ENCODE measurements around the gene ZFYVE9. TPM values are rescaled to one million over a fixed set of nuclear protein-coding genes. Genes with fewer than 3 reads are reported as not detected.
"Not testable (repeated sequence)": the region's sequence is repeated elsewhere in the genome, so short reads cannot be mapped to it uniquely, and the experiment has no call there.

The ZFYVE9 gene, protein sequence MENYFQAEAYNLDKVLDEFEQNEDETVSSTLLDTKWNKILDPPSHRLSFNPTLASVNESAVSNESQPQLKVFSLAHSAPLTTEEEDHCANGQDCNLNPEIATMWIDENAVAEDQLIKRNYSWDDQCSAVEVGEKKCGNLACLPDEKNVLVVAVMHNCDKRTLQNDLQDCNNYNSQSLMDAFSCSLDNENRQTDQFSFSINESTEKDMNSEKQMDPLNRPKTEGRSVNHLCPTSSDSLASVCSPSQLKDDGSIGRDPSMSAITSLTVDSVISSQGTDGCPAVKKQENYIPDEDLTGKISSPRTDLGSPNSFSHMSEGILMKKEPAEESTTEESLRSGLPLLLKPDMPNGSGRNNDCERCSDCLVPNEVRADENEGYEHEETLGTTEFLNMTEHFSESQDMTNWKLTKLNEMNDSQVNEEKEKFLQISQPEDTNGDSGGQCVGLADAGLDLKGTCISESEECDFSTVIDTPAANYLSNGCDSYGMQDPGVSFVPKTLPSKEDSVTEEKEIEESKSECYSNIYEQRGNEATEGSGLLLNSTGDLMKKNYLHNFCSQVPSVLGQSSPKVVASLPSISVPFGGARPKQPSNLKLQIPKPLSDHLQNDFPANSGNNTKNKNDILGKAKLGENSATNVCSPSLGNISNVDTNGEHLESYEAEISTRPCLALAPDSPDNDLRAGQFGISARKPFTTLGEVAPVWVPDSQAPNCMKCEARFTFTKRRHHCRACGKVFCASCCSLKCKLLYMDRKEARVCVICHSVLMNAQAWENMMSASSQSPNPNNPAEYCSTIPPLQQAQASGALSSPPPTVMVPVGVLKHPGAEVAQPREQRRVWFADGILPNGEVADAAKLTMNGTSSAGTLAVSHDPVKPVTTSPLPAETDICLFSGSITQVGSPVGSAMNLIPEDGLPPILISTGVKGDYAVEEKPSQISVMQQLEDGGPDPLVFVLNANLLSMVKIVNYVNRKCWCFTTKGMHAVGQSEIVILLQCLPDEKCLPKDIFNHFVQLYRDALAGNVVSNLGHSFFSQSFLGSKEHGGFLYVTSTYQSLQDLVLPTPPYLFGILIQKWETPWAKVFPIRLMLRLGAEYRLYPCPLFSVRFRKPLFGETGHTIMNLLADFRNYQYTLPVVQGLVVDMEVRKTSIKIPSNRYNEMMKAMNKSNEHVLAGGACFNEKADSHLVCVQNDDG (N-terminal part only)
- 10 to 100 TPM; 15.5 to 16.1 TPM for total RNA-seq
- long read RNA-seq, full-length matches to known transcripts, result 1 of 6 reads
- long read RNA-seq, partial matches to known transcripts, result 5 of 6 reads
- long read RNA-seq, other reads (novel, unspliced or antisense), result 0 of 6 reads

DNA sequence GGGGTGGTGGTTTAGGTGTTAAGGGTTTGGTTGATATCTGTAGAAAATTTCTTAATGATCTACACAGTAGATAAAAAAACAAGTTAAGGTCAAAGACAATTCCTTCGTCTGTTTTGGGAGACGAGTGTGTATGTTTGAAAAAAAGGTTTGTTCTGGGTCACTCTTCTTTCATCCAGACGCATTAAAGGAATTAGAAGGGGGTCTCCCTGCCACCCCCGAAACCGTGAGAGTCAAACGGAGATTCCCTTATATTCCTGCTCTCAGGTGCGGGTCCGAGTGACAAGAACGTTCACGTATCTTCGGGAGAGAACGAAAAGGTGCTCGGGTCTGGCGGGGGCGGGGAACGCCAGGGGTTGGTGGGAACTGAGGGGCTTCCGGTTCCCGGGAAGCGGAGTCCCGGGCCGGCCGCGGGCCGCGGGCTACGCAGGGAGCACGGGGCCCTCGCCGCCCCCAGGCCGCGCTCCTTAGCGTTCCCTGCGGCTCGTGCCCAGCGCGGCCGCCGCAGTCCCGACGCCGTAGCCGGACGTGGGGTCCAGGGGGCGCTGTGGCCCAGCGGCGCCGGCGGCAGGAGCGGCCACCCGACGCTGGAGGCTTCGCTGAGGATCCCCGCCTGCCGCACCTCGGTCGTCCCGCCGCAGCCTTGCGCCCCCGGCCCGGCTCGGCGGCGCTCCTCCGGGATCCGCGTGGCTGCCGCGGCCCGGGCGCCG, at the start of gene ZFYVE9:
ZFYVE9 (plus strand) TSS at position 577 of the 707 bp plus-strand sequence. CDS start 91,118 bp downstream, outside the sequence.
- intact Hi-C loops (cut with DNase I), result loop anchor here in 1 of 2 donors (5.0 kb wide), 1 partner anchor 156 kb away; no protein-coding TSS in a partner anchor
- DNase-seq, result peak; percentile 83
- ATAC-seq, result peak; percentile 94 to 97

DNA sequence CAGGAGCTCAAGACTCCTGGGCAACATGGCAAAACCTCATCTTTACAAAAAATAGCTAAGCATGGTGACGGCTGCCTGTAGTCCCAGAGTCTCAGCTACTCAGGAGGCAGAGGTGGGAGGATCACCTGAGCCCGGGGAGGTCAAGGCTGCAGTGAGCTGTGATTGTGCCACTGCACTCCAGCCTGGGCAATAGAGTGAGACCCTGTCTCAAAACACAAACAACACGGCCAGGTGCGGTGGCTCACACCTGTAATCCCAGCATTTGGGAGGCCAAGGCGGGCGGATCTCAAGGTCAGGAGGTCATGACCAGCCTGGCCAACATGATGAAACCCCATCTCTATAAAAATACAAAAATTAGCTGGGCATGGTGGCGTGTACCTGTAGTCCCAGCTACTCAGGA, 47.6 kb upstream of the ZFYVE9 start:
- intact Hi-C loops (cut with DNase I); ATAC-seq; DNase-seq: not testable (repeated sequence)

DNA sequence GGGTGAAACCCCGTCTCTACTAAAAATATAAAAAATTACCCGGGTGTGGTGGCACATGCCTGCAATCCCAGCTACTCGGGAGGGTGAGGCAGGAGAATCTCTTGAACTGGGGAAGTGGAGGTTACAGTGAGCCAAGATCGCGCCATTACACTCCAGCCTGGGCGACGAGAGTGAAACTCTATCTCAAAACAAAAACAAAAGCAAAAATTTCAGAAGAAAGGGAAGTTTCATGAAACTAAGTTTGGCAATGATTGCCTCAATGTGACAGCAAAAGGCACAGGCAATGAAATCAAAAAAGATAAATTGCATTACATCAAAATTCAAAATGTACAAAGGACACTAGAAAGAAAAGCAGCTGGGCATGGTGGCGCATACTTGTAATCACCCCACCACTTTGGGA, 45.7 kb upstream of the ZFYVE9 start:
- no peak for DNase-seq
- no peak for ATAC-seq
- intact Hi-C loops (cut with DNase I), result no loop called here

DNA sequence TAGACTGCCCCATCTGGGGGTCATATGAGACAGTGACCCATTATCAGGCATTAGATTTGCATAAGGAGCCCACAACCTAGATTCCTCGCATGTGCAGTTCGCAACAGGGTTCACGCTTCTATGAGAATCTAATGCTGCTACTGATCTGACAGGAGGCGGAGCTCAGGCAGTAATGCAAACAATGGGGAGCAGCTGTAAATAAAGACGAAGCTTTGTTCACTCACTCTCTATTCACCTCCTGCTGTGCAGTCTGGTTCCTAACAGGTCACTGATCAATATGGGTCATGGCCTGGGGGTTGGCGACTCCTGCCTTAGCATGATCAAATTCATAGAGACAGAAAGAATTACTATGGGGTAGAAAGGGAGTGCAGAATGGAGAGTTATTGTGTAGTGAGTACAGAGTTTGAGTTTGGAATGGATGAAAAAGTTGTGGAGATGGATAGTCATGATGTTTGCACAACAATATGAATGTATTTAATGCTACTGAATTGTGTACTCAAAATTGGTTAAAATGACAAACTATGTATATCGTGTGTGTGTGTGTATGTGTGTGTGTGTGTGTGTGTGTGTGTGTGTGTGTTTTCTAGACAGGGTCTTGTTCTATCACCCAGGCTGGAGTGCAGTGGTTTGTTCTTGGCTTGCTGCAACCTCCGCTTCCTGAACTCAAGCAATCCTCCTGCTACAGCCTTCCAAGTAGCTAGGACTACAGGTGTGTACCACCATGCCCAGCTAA, 43.6 kb upstream of the ZFYVE9 start:
- ATAC-seq, result no peak
- no peak for DNase-seq
- intact Hi-C loops (cut with DNase I), result no loop called here

DNA sequence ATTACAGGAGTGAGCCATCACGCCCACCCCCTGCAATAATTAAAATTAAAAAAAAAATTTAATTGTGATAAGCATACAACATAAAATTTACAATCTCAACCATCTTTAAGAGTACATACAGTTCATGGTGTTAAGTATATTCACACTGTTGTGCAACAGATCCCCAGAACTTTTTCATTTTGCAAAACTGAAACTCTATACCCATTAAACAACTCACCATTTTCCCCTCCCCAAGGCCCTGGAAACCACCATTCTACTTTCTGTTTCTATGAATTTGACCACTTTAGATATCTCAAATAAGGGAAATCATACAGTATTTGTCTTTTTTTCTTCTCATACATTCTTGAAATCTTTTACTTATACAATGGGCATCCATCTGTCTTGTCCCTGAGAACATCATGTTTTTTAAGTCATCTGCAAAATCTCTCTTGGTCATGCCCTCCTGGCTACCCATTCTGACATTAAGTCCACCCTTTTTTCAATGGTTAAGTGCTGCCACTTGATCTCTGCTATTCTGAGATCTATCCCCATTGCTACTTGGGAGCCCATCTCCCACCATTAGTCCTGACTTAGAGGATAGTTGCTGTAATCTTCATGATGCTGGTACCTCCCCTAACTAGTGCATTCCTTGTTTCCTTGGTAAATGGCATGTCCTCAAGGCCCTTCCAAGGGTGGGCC, 39.4 kb upstream of the ZFYVE9 start:
- DNase-seq (no peak), ATAC-seq (no peak)
- intact Hi-C loops (cut with DNase I), result no loop called here

DNA sequence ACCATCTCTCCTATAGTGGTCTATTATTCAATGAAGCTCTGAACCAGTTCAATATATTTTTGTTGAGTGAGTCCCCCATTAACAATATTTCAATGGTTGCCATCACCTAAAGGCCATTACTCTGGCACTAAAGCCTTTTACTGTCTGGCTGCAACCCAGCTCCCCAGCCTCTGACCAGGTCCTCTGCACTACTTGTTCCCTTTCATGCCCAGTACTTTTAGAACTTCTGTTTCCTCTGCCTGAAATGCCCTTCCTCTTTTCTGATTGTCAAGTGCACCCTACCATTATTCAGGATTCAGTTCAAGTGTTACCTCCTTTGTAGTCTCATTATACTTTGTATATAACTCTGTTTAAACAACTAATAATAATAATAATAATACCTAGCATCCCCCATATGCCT, 30.4 kb upstream of the ZFYVE9 start:
- DNase-seq, result no peak
- ATAC-seq, result no peak
- intact Hi-C loops (cut with DNase I), result no loop called here

DNA sequence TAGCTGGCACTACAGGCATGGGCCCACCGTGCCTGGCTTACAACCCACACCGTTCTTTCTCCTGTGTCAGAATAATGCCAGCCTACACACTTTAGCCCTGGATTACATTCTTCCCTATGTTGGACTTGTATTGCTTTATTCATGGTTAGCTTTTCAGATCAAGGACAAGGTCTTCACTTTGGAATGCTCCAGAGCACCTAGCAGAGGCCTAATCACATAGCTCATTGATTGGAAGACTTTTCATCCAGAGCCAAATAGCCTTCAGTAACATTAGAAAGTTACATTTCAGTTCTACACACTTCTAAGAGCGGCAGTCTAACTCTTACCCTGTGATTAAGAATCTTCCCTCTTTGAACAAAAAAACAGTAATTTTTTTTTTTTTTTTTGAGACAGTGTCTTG, 29.4 kb upstream of the ZFYVE9 start:
- no peak for ATAC-seq
- DNase-seq, result no peak
- intact Hi-C loops (cut with DNase I), result no loop called here

DNA sequence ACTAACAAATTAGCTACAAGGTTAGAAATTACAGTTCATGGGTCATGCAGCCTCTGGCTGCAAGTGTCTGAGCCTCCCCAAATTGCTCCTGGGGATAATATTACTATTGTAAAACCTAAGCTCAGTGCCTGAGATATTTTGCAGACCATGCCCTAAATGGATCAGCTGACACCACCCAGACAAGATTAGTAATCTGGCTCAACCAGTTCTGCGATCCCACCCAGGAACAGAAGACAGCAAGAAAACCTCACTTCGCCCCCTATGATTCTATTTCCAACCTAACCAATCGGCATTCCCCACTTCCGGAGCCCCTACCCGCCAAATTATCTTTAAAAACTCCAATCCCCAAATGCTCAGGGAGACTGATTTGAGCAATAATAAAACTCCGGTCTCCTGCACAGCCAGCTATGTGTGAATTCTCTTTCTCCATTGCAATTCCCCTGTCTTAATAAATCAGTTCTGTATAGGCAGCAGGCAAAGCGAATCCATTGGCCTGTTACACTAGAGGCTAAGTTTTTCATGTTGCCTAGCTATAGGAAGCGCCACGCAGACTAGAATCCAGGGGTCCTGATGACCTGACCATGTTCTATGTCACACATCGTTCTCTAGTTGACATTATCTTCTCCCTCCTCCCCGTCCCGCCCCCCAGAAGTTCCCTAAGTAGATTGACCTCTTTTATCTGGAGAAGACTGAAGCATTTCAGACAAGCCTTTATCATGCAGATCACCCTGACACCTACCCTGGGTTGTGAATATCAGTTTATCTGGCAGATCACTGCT, 22.4 kb upstream of the ZFYVE9 start:
- no peak for ATAC-seq
- intact Hi-C loops (cut with DNase I), result no loop called here

DNA sequence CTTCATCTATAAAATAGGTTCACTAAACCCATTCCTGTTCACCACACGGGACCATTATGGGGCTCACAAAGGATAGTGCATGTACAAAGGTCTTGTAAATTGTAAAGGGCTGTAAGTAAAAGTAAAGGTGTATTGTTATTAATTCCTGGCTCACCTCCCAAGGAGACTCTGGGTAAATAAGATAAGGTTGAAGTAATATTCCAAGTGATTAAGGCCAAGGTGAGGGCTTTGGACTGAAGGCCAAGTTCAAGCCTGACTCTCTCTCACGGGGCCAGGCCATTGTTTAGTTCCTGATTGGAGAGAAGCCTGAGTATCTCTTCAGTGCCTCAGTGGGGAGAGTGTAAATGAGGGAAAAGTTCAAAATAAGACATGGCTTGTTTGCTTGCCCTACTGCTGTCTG, 19.5 kb upstream of the ZFYVE9 start:
- ATAC-seq (no peak), DNase-seq (no peak)
- intact Hi-C loops (cut with DNase I), result no loop called here

More for the DNA sequence above, 22.4 kb upstream of the ZFYVE9 start:
- DNase-seq, result no peak

DNA sequence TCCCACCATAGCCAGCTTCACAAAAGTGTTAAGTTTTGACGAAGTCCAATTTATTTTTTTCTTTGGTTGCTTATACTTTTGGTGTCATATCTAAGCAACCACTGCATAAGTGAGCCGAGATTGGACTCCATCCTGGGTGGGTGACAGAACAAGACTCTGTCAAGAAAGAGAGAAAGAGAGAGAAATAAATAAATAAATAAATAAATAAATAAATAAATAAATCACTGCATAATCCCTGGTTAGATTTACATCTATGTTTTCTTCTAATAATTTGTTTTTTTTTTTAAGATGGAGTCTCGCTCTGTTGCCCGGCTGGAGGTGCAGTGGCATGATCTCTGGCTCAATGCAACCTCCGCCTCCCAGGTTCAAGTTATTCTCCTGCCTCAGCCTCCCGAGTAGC, 18.3 kb upstream of the ZFYVE9 start:
- no peak for ATAC-seq
- intact Hi-C loops (cut with DNase I), result no loop called here
- no peak for DNase-seq

DNA sequence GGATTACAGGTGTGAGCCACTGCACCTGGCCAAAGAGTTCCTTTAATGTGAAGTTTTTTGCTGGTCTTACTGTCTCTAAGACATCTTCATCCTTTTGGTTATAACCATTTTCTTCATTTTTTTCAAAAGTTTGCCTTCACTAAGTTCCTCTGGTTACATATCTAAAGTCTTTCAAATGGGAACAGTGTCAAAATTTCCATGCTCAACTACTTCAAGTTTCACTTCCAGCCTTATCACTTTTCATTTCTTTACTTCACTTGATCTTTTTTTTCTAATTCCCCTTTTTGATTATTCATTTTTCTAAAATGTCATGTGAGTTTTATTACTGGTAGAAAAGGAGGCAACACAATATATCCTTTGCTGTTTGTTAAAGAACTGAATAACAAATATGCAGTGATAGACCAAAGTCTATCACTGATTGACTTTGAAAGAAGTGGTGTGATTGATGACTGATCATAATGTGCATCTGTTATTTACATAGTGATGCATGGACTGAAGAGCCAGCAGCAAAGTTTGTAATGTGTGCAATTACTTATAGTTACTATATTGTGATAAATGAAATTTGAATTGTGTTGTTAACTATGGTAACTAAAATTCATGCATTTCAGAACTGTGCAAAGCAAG, 16.0 kb upstream of the ZFYVE9 start:
- DNase-seq (no peak), ATAC-seq (no peak)
- intact Hi-C loops (cut with DNase I), result loop anchor here in 1 of 2 donors (1.0 kb wide), 1 partner anchor 168 kb away; no protein-coding TSS in a partner anchor

DNA sequence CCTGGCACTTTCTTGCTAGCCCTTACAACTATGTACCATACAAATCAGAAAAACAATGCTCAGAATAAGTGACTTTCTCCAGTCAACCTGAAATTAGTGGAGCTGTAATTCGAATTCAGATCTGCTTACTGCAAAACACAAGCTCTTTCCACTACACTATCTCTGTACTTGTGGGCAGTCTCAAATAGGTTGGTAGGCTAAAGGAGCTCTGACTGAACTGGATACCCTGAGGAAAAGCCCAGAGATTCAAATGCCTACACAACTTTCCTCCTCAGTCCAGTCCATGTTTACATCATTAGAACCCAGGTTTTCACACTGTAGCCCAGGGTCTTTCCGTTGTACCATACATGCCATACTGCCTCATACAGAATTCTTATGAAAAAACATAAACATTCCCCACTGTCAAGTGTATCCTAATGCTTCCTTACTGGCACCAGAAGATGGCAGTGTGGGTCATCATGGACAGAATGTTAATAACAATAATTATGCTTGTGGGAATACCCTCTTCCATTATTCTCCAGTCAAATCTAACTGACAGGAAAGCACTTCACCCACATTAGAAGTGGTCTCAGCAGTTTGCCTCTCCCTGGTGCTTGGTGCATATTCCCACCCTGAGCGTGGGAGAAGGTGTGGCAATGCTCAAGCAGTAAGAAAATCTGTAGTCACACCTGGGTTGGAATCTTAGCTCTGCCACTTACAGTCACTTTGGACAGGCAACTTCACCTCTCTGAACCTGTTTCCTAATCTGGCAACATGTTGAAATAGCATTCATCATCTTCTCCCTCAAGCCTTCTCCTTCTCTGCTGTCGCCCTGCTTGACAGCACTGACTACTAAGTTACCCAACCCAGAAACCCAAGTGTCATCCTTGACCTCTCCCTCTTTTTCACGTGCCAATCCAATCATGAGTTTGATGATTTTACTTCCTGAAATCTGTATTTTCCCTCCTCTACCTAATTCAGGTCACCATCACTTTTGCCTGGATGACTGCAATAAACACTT, 14.4 kb upstream of the ZFYVE9 start:
- intact Hi-C loops (cut with DNase I), result no loop called here
- ATAC-seq (peak; percentile 61 to 72), DNase-seq (peak; percentile 31)

DNA sequence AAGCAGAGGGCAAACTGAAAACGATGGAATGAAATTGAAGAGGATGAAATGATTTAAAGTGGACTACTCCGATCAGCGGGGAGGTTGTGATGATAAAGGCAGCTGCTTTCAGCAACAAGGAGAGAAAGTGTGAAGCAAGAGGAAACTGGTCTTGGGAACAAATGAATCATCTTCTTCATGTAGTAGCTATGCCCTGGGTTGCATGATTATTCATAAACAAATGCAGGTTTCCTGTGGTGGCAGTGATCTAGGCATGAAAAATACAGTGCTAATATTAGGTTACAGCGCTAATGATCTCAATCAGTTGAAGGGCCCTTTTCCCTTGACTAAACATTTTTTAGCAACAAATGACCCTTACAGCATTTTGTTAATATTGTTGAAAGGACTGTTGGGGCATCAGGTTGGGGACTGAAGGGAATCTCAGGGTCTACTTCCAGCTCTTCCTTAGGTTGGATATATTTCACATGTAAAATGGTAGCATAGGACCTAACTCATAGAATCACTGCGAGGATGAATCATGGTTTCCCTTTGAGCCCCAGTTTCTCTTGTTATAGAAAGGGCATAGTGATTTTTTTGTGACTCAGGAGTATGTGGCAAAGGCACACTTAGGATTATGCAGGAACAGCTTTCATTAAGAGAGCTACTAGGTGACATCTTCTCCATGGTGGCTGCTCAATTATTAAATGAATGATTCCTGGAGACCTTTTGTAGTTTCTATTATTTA, 1.9 kb upstream of the ZFYVE9 start:
- intact Hi-C loops (cut with DNase I), result loop anchor here (5.0 kb wide), 1 partner anchor 157 kb away; no protein-coding TSS in a partner anchor
- DNase-seq, result no peak
- ATAC-seq, result peak in 1 of 2 donors; percentile 6
